GM15510 (cell line): ENCODE measurements around the gene TSSK1B.

Experiments used
- POLR2A ChIP-seq: IDR thresholded peaks from 3 replicates; pipeline ENCODE4 v1.6.1; 2011; ENCODE audit warnings: borderline replicate concordance; ENCODE audit not compliant: insufficient read length; ENCODE audit errors: extremely low read depth

TSSK1B gene

GRCh38 chr5:113434889-113435288 lies at the start of gene TSSK1B:
TSS of gene TSSK1B (minus strand) at chr5:113434989. CDS start at chr5:113434839, 150 bp downstream.
- no peak for TF ChIP-seq POLR2A

- TF ChIP-seq POLR2A = no peak
Measured at GRCh38 chr5:113480243-113480642, 45.5 kb upstream of the TSSK1B start.

GRCh38 chr5:113478691-113479090 lies 43.9 kb upstream of the TSSK1B start:
- no peak for TF ChIP-seq POLR2A

GRCh38 chr5:113474100-113474728 lies 39.4 kb upstream of the TSSK1B start:
- no peak for TF ChIP-seq POLR2A

- no peak for TF ChIP-seq POLR2A
Measured at GRCh38 chr5:113463032-113463431, 28.2 kb upstream of the TSSK1B start.

- no peak for TF ChIP-seq POLR2A
Measured at GRCh38 chr5:113452941-113453340, 18.2 kb upstream of the TSSK1B start.

GRCh38 chr5:113451797-113452196 lies 17.0 kb upstream of the TSSK1B start:
- TF ChIP-seq POLR2A = no peak

- no peak for TF ChIP-seq POLR2A
Measured at GRCh38 chr5:113450929-113451328, 16.1 kb upstream of the TSSK1B start.

- no peak for TF ChIP-seq POLR2A
Measured at GRCh38 chr5:113450462-113450861, 15.7 kb upstream of the TSSK1B start.

GRCh38 chr5:113448252-113448651 lies 13.5 kb upstream of the TSSK1B start:
- TF ChIP-seq POLR2A = no peak

- TF ChIP-seq POLR2A = no peak
Measured at GRCh38 chr5:113447498-113448050, 12.8 kb upstream of the TSSK1B start.

- TF ChIP-seq POLR2A = no peak
Measured at GRCh38 chr5:113446358-113446927, 11.7 kb upstream of the TSSK1B start.

- no peak for TF ChIP-seq POLR2A
Measured at GRCh38 chr5:113437111-113437510, 2.3 kb upstream of the TSSK1B start.

GRCh38 chr5:113435575-113435974 lies 786 bp upstream of the TSSK1B start:
- TF ChIP-seq POLR2A = no peak

- no peak for TF ChIP-seq POLR2A
Measured at GRCh38 chr5:113433862-113434612, 752 bp downstream of the TSSK1B start.
